GM12873 (cell line): ENCODE data around the gene FYCO1.

Source experiments
- TF ChIP-seq, protein P1 (sequence below): IDR thresholded peaks from 2 replicates; pipeline ENCODE4 v1.5.1; 2012; ENCODE audit warnings: low read depth, mild to moderate bottlenecking, moderate library complexity, low read length, control low read depth; ENCODE audit not compliant: insufficient read depth; ENCODE audit errors: missing control alignments

Gene FYCO1

DNA sequence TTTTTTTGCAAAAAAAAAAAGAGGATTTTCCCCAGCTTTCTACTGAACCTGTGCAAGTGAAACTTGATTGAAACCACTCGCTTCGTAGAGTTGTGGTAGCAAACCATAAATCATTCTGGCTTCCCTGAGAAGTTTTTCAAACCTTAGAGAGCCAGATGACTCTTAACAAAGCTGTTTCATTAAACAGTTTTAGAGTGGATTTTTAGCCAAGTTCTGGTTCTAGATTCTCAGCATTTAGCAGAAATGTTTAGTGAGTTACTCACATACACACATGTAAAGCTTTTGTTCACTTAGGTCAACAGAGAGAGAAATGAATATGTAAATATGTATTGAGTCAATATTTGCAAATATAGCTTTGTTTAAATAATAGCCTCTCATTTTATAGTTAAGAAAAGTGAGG is 127.4 kb downstream of the FYCO1 start:
- TF ChIP-seq, protein P1, sequence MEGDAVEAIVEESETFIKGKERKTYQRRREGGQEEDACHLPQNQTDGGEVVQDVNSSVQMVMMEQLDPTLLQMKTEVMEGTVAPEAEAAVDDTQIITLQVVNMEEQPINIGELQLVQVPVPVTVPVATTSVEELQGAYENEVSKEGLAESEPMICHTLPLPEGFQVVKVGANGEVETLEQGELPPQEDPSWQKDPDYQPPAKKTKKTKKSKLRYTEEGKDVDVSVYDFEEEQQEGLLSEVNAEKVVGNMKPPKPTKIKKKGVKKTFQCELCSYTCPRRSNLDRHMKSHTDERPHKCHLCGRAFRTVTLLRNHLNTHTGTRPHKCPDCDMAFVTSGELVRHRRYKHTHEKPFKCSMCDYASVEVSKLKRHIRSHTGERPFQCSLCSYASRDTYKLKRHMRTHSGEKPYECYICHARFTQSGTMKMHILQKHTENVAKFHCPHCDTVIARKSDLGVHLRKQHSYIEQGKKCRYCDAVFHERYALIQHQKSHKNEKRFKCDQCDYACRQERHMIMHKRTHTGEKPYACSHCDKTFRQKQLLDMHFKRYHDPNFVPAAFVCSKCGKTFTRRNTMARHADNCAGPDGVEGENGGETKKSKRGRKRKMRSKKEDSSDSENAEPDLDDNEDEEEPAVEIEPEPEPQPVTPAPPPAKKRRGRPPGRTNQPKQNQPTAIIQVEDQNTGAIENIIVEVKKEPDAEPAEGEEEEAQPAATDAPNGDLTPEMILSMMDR, result no peak
